ENCODE results near the gene MARK4. TPM values are rescaled to one million over a fixed set of nuclear protein-coding genes. Genes with fewer than 3 reads are reported as not detected.

MARK4 gene
- total RNA-seq, 4 donors from 2014 or later, result 6.4 to 19.6 (median 14.9) TPM

GRCh38 chr19:45348367-45349125 lies 97.5 kb downstream of the MARK4 start:
- H3K27me3 ChIP-seq, result peaks cover 0 to 40% (median 0%) of the 10 kb centered on the region in 4 donors
- no peak for DNase-seq
- H3K27ac ChIP-seq, result no peak overlapping the region
- peaks cover 0 to 17% (median 6%) of the 10 kb centered on the region in 3 donors for H3K4me1 ChIP-seq
- TF ChIP-seq, protein P1, sequence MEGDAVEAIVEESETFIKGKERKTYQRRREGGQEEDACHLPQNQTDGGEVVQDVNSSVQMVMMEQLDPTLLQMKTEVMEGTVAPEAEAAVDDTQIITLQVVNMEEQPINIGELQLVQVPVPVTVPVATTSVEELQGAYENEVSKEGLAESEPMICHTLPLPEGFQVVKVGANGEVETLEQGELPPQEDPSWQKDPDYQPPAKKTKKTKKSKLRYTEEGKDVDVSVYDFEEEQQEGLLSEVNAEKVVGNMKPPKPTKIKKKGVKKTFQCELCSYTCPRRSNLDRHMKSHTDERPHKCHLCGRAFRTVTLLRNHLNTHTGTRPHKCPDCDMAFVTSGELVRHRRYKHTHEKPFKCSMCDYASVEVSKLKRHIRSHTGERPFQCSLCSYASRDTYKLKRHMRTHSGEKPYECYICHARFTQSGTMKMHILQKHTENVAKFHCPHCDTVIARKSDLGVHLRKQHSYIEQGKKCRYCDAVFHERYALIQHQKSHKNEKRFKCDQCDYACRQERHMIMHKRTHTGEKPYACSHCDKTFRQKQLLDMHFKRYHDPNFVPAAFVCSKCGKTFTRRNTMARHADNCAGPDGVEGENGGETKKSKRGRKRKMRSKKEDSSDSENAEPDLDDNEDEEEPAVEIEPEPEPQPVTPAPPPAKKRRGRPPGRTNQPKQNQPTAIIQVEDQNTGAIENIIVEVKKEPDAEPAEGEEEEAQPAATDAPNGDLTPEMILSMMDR (IDR thresholded peaks at IDR 0.05), result no peak
- TF ChIP-seq POLR2A (IDR thresholded peaks at IDR 0.05), result no peak
- H3K9me3 ChIP-seq, result no peaks in the 10 kb centered on the region
- WGBS, 2 donors, result 83 to 87% methylated on average over 5 to 8 of the region's 23 CpGs
- H3K4me3 ChIP-seq, result no peak overlapping the region
- intact Hi-C loops (cut with DNase I), result no loop called here
- H3K36me3 ChIP-seq, result peaks cover 9 to 61% (median 22%) of the 10 kb centered on the region in 3 donors

- peaks cover 9 to 66% (median 22%) of the 10 kb centered on the region in 3 donors for H3K36me3 ChIP-seq
- H3K9me3 ChIP-seq, result no peaks in the 10 kb centered on the region
- peaks cover 0 to 40% (median 0%) of the 10 kb centered on the region in 4 donors for H3K27me3 ChIP-seq
- TF ChIP-seq, protein P1 (IDR thresholded peaks at IDR 0.05), result no peak
- TF ChIP-seq POLR2A (IDR thresholded peaks at IDR 0.05), result no peak
- 41 to 58% methylated on average over 3 of the region's 3 CpGs for WGBS, 2 donors
- DNase-seq, result no peak
- peaks cover 0 to 17% (median 6%) of the 10 kb centered on the region in 3 donors for H3K4me1 ChIP-seq
- H3K4me3 ChIP-seq, result no peak overlapping the region
- intact Hi-C loops (cut with DNase I), result no loop called here
- no peak overlapping the region for H3K27ac ChIP-seq
These were observed 98.0 kb downstream of the MARK4 start for GRCh38 chr19:45349126-45349415.

- H3K9me3 ChIP-seq, result no peaks in the 10 kb centered on the region
- peaks cover 9 to 70% (median 22%) of the 10 kb centered on the region in 3 donors for H3K36me3 ChIP-seq
- TF ChIP-seq POLR2A (IDR thresholded peaks at IDR 0.05), result no peak
- TF ChIP-seq, protein P1 (IDR thresholded peaks at IDR 0.05), result no peak
- intact Hi-C loops (cut with DNase I), result no loop called here
- H3K27me3 ChIP-seq, result peaks cover 0 to 38% (median 0%) of the 10 kb centered on the region in 4 donors
- WGBS, 2 donors, result 89 to 92% methylated on average over 7 to 8 of the region's 17 CpGs
- no peak overlapping the region for H3K4me3 ChIP-seq
- no peak for DNase-seq
- no peak overlapping the region for H3K27ac ChIP-seq
- H3K4me1 ChIP-seq, result peaks cover 0 to 13% (median 6%) of the 10 kb centered on the region in 3 donors
These were observed 98.4 kb downstream of the MARK4 start for GRCh38 chr19:45349430-45349941.

GRCh38 chr19:45350477-45351058 lies 99.5 kb downstream of the MARK4 start:
- no peak overlapping the region for H3K4me3 ChIP-seq
- H3K27me3 ChIP-seq, result peaks cover 0 to 27% (median 0%) of the 10 kb centered on the region in 4 donors
- DNase-seq, result no peak
- intact Hi-C loops (cut with DNase I), result no loop called here
- H3K27ac ChIP-seq, result no peak overlapping the region
- TF ChIP-seq POLR2A (IDR thresholded peaks at IDR 0.05), result no peak
- TF ChIP-seq, protein P1 (IDR thresholded peaks at IDR 0.05), result no peak
- H3K9me3 ChIP-seq, result no peaks in the 10 kb centered on the region
- peaks cover 0 to 2% (median 0%) of the 10 kb centered on the region in 3 donors for H3K4me1 ChIP-seq
- 100% methylated on average over 1 of the region's 17 CpGs; no CpG with 5 or more reads in 1 of the 2 donors for WGBS, 2 donors
- peaks cover 9 to 81% (median 22%) of the 10 kb centered on the region in 3 donors for H3K36me3 ChIP-seq

GRCh38 chr19:45351401-45351952 lies 100.4 kb downstream of the MARK4 start:
- DNase-seq, result no peak
- 59% methylated on average over 7 of the region's 13 CpGs; no CpG with 5 or more reads in 1 of the 2 donors for WGBS, 2 donors
- H3K27ac ChIP-seq, result no peak overlapping the region
- no peak overlapping the region for H3K4me3 ChIP-seq
- no peaks in the 10 kb centered on the region for H3K4me1 ChIP-seq
- intact Hi-C loops (cut with DNase I), result no loop called here
- TF ChIP-seq, protein P1 (IDR thresholded peaks at IDR 0.05), result no peak
- no peak for TF ChIP-seq POLR2A (IDR thresholded peaks at IDR 0.05)
- H3K36me3 ChIP-seq, result peaks cover 9 to 87% (median 22%) of the 10 kb centered on the region in 3 donors
- no peaks in the 10 kb centered on the region for H3K9me3 ChIP-seq
- peaks cover 0 to 18% (median 0%) of the 10 kb centered on the region in 4 donors for H3K27me3 ChIP-seq

All from esophagus squamous epithelium (tissue), 5 donors.